H9 (cell line): ENCODE measurements around the gene GOLGA8A. TPM values are rescaled to one million over a fixed set of nuclear protein-coding genes. Genes with fewer than 3 reads are reported as not detected.

Experiments
- DNase-seq: peaks from one replicate; pipeline ENCODE4 v3.0.0-alpha.2; 2017
- H2AFZ ChIP-seq: one replicate; pipeline ENCODE4 v1.6.1; 2013; ENCODE audit warnings: mild to moderate bottlenecking, low read length, control low read depth, moderate library complexity
- H2AK5ac ChIP-seq: 2 replicates; pipeline ENCODE4 v1.6.1; 2013; ENCODE audit warnings: low read length, control low read depth, mixed read lengths; ENCODE audit not compliant: insufficient read length
- H2BK120ac ChIP-seq: one replicate; pipeline ENCODE4 v1.6.1; 2013; ENCODE audit warnings: low read depth, mild to moderate bottlenecking, low read length, control low read depth, inconsistent platforms; ENCODE audit not compliant: poor library complexity, severe bottlenecking
- H2BK12ac ChIP-seq: 2 replicates; pipeline ENCODE4 v1.6.1; 2013; ENCODE audit warnings: low read length, control low read depth, mixed read lengths, low read depth; ENCODE audit not compliant: insufficient read length
- H2BK15ac ChIP-seq: 2 replicates; pipeline ENCODE4 v1.6.1; 2013; ENCODE audit warnings: low read depth, low read length, control low read depth
- H2BK20ac ChIP-seq: one replicate; pipeline ENCODE4 v1.6.1; 2013; ENCODE audit warnings: low read depth, mild to moderate bottlenecking, low read length, control low read depth, inconsistent platforms; ENCODE audit not compliant: poor library complexity, severe bottlenecking
- H2BK5ac ChIP-seq: 2 replicates; pipeline ENCODE4 v1.6.1; 2013; ENCODE audit warnings: low read length, control low read depth, mixed read lengths; ENCODE audit not compliant: insufficient read length
- H3K14ac ChIP-seq: 2 replicates; pipeline ENCODE4 v1.6.1; 2013; ENCODE audit warnings: low read length, control low read depth; ENCODE audit not compliant: insufficient read depth
- H3K18ac ChIP-seq: 2 replicates; pipeline ENCODE4 v1.6.1; 2013; ENCODE audit warnings: low read depth, mild to moderate bottlenecking, mixed read lengths, low read length, control low read depth; ENCODE audit not compliant: insufficient read length
- H3K23ac ChIP-seq: 2 replicates; pipeline ENCODE4 v1.6.1; 2013; ENCODE audit warnings: low read length, control low read depth, mixed read lengths, low read depth; ENCODE audit not compliant: insufficient read length
- H3K23me2 ChIP-seq: 2 replicates; pipeline ENCODE4 v1.6.1; 2013; ENCODE audit warnings: low read depth, mild to moderate bottlenecking, mixed read lengths, low read length, control low read depth; ENCODE audit not compliant: insufficient read length, poor library complexity, severe bottlenecking
- H3K27ac ChIP-seq: 2 replicates; pipeline ENCODE4 v1.5.1; 2013; ENCODE audit warnings: low read length, control low read depth, mixed read lengths, low read depth; ENCODE audit not compliant: insufficient read length
- H3K27me3 ChIP-seq: 2 replicates; pipeline ENCODE4 v1.6.1; 2013; ENCODE audit warnings: low read length, control low read depth, inconsistent platforms; ENCODE audit not compliant: insufficient read depth
- H3K4ac ChIP-seq: 2 replicates; pipeline ENCODE4 v1.6.1; 2013; ENCODE audit warnings: low read depth, mild to moderate bottlenecking, control low read depth, inconsistent platforms, low read length, moderate library complexity
- H3K4me1 ChIP-seq: 2 replicates; pipeline ENCODE4 v1.6.1; 2013; ENCODE audit warnings: low read length, control low read depth, inconsistent platforms; ENCODE audit not compliant: insufficient read depth
- H3K4me2 ChIP-seq: 2 replicates; pipeline ENCODE4 v1.6.1; 2013; ENCODE audit warnings: low read length, control low read depth, mixed read lengths; ENCODE audit not compliant: insufficient read length, insufficient read depth
- H3K56ac ChIP-seq: 2 replicates; pipeline ENCODE4 v1.6.1; 2013; ENCODE audit warnings: low read depth, mild to moderate bottlenecking, mixed read lengths, low read length, control low read depth; ENCODE audit not compliant: insufficient read length
- H3K79me1 ChIP-seq: 2 replicates; pipeline ENCODE4 v1.6.1; 2013; ENCODE audit warnings: low read depth, mild to moderate bottlenecking, moderate library complexity, low read length, control low read depth, inconsistent platforms; ENCODE audit not compliant: insufficient read depth, poor library complexity, severe bottlenecking
- H3K79me2 ChIP-seq: 2 replicates; pipeline ENCODE4 v1.6.1; 2013; ENCODE audit warnings: low read length, control low read depth, inconsistent platforms; ENCODE audit not compliant: insufficient read depth
- H3K9ac ChIP-seq: 2 replicates; pipeline ENCODE4 v1.6.1; 2013; ENCODE audit warnings: low read length, control low read depth, mixed read lengths; ENCODE audit not compliant: insufficient read length; ENCODE audit errors: extremely low read depth
- H3K9me3 ChIP-seq: one replicate; pipeline ENCODE4 v1.6.1; 2013; ENCODE audit warnings: low read depth, low read length, inconsistent platforms; ENCODE audit not compliant: control insufficient read depth
- H3T11ph ChIP-seq: one replicate; pipeline ENCODE4 v1.6.1; 2013; ENCODE audit warnings: mild to moderate bottlenecking, low read length, control low read depth, inconsistent platforms
- H4K20me1 ChIP-seq: one replicate; pipeline ENCODE4 v1.6.1; 2013; ENCODE audit not compliant: control insufficient read depth, insufficient read length, insufficient read depth
- H4K5ac ChIP-seq: 2 replicates; pipeline ENCODE4 v1.6.1; 2013; ENCODE audit warnings: low read depth, mild to moderate bottlenecking, mixed read lengths, low read length, control low read depth; ENCODE audit not compliant: insufficient read length
- H4K8ac ChIP-seq: replicated peaks from 2 replicates; pipeline ENCODE4 v1.6.1; 2013; ENCODE audit warnings: low read length, control low read depth, mixed read lengths, low read depth; ENCODE audit not compliant: insufficient read length
- H4K91ac ChIP-seq: 2 replicates; pipeline ENCODE4 v1.6.1; 2013; ENCODE audit warnings: low read depth, mild to moderate bottlenecking, moderate library complexity, mixed read lengths, low read length, control low read depth; ENCODE audit not compliant: insufficient read length
- H3K27ac Mint-ChIP-seq, 3 experiments: 2 replicates in 2 of 3; 3 replicates in 1 of 3; pipeline ENCODE4 v1.8.0; 2020 to 2021; ENCODE audit warnings: mixed read lengths in 3 of 3, mild to moderate bottlenecking in 1 of 3, moderate library complexity in 1 of 3
- H3K27me3 Mint-ChIP-seq: 2 replicates; pipeline ENCODE4 v1.8.0; 2021; ENCODE audit warnings: low read depth, mild to moderate bottlenecking, moderate library complexity, mixed read lengths
- H3K36me3 Mint-ChIP-seq, 3 experiments: 2 replicates in 2 of 3; 3 replicates in 1 of 3; pipeline ENCODE4 v1.8.0; 2020 to 2021; ENCODE audit warnings: low read depth in 3 of 3, mixed read lengths in 3 of 3; ENCODE audit not compliant: insufficient read depth in 1 of 3
- H3K4me1 Mint-ChIP-seq, 2 experiments: 2 replicates each; pipeline ENCODE4 v1.8.0; 2020; ENCODE audit warnings: mixed read lengths in 2 of 2
- H3K4me3 Mint-ChIP-seq, 2 experiments: 2 replicates in 1 of 2; 3 replicates in 1 of 2; pipeline ENCODE4 v1.8.0; 2020 to 2021; ENCODE audit warnings: mild to moderate bottlenecking in 2 of 2, mixed read lengths in 2 of 2, moderate library complexity in 1 of 2
- H3K9me3 Mint-ChIP-seq, 2 experiments: 2 replicates in 1 of 2; 3 replicates in 1 of 2; pipeline ENCODE4 v1.8.0; 2020; ENCODE audit warnings: mild to moderate bottlenecking in 2 of 2, mixed read lengths in 2 of 2, moderate library complexity in 1 of 2
- WGBS: extraction: QIAGEN DNeasy Blood & Tissue Kit; methylation state at CpG from one replicate; pipeline ENCODE4 v1.1.7; 2013; ENCODE audit warnings: missing lambda C conversion rate, low lambda C conversion rate, mixed read lengths; ENCODE audit not compliant: insufficient read length; ENCODE audit errors: extremely low coverage; 5-methylcytosine and 5-hydroxymethylcytosine counted together
- total RNA-seq: library from RNA; stranded (reverse); gene quantifications from 2 replicates; pipeline ENCODE4 v1.2.1, GENCODE V29; 2021
- TF ChIP-seq, protein P1 (sequence below): fragments of 200-600 bp; sonication (generic); conservative IDR thresholded peaks from 3 replicates; pipeline ENCODE4 v1.8.0; 2021; ENCODE audit warnings: antibody characterized with exemption, mild to moderate bottlenecking

Gene GOLGA8A
- total RNA-seq, 1 experiment from 2014 or later, result 58.8 TPM

DNA sequence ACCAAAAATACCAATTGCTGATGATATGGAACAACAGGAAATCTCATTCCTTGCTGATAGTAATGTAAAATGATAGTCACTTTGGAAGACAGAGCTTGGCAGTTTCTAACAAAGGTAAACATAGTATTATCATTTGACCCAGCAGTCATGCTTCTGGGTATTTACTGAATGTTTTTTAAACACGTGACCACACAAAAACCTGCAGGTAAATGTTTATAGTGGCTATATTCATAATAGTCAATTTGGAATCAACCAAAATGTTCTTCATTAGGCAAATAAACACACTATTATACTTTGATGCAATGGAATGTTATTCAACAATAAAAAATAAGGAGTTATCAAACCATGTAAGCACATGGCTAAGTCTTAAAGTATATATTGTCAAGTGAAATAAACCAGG, 24.1 kb upstream of the GOLGA8A start:
- no peaks in the 10 kb centered on the region for H3K4me1 Mint-ChIP-seq
- no CpG with 5 or more reads among the region's 1 CpG for WGBS

More for the DNA sequence above, 24.1 kb upstream of the GOLGA8A start:
- no peak overlapping the region for H3K4me2 ChIP-seq
- H3K14ac ChIP-seq, result no peak overlapping the region
- no peaks in the 10 kb centered on the region for H3K27me3 ChIP-seq
- no peak overlapping the region for H2AFZ ChIP-seq
- H3K56ac ChIP-seq, result no peak overlapping the region
- no peak overlapping the region for H3K9ac ChIP-seq
- H3K4ac ChIP-seq, result no peak overlapping the region
- no peak overlapping the region for H4K91ac ChIP-seq
- no peaks in the 10 kb centered on the region for H3K4me1 ChIP-seq
- H3T11ph ChIP-seq, result no peak overlapping the region
- no peak overlapping the region for H4K8ac ChIP-seq
- no peak overlapping the region for H2AK5ac ChIP-seq
- no peak overlapping the region for H2BK20ac ChIP-seq
- TF ChIP-seq, protein P1, sequence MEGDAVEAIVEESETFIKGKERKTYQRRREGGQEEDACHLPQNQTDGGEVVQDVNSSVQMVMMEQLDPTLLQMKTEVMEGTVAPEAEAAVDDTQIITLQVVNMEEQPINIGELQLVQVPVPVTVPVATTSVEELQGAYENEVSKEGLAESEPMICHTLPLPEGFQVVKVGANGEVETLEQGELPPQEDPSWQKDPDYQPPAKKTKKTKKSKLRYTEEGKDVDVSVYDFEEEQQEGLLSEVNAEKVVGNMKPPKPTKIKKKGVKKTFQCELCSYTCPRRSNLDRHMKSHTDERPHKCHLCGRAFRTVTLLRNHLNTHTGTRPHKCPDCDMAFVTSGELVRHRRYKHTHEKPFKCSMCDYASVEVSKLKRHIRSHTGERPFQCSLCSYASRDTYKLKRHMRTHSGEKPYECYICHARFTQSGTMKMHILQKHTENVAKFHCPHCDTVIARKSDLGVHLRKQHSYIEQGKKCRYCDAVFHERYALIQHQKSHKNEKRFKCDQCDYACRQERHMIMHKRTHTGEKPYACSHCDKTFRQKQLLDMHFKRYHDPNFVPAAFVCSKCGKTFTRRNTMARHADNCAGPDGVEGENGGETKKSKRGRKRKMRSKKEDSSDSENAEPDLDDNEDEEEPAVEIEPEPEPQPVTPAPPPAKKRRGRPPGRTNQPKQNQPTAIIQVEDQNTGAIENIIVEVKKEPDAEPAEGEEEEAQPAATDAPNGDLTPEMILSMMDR, result no peak
- Mint-ChIP-seq H3K36me3 (no peaks in the 10 kb centered on the region), H3K27ac (no peak overlapping the region), H3K4me3 (no peak overlapping the region), H3K9me3 (no peaks in the 10 kb centered on the region), H3K27me3 (peaks cover 29% of the 10 kb centered on the region)
- H3K79me2 ChIP-seq, result no peaks in the 10 kb centered on the region
- H4K20me1 ChIP-seq, result no peaks in the 10 kb centered on the region
- H2BK120ac ChIP-seq, result no peak overlapping the region
- H3K23ac ChIP-seq, result no peak overlapping the region
- H3K23me2 ChIP-seq, result no peaks in the 10 kb centered on the region
- no peak overlapping the region for H3K27ac ChIP-seq
- no peak overlapping the region for H4K5ac ChIP-seq
- H3K18ac ChIP-seq, result no peak overlapping the region
- no peaks in the 10 kb centered on the region for H3K79me1 ChIP-seq
- H2BK15ac ChIP-seq, result no peak overlapping the region
- H2BK12ac ChIP-seq, result no peak overlapping the region
- H3K9me3 ChIP-seq, result no peaks in the 10 kb centered on the region
- no peak overlapping the region for H2BK5ac ChIP-seq
- DNase-seq, result no peak
